Measurements from ENCODE around the gene LRRC37A.
A peak's percentile ranks its signal among the peaks of the same experiment; 100 is the strongest.
"Not testable (repeated sequence)": the region's sequence is repeated elsewhere in the genome, so short reads cannot be mapped to it uniquely, and the experiment has no call there.

DNA sequence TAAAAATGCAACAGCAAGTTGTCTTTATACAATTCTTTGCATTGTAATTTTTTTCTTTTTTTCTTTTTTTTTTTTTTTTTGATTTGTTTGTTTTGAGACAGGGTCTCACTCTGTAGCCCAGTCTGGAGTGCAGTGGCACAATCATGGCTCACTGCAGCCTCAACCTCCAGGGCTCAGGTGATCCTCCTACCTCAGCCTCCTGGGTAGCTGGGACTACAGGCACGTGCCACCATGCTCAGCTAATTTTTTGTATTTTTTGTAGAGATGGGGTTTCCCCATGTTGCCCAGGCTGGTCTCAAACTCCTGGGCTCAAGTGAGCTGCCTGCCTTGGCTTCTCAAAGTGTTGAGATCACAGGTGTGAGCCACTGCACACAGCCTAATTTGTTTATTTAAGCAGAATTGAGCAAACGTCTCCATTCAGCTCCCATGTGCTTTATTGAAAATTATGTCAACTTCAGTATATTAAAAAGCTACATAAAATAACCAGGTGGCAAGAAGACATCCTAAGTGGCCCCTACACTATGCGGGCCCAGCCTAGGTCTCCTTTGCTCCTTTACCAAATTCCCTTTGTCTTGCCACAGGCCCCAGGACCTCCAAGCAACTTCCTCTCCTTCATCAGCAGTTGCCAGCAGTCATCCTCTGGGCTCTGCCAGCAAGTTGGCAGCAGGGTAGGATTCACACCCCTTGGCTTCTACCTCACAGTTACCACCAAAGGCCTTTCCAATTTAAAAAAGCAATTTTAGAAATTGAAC lies 18.0 kb upstream of the LRRC37A start:
- TF ChIP-seq, protein P1, sequence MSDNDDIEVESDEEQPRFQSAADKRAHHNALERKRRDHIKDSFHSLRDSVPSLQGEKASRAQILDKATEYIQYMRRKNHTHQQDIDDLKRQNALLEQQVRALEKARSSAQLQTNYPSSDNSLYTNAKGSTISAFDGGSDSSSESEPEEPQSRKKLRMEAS (IDR thresholded peaks at IDR 0.05; ENCODE audit: low read depth, low read length) = not testable (repeated sequence)
- TF ChIP-seq, protein P2, sequence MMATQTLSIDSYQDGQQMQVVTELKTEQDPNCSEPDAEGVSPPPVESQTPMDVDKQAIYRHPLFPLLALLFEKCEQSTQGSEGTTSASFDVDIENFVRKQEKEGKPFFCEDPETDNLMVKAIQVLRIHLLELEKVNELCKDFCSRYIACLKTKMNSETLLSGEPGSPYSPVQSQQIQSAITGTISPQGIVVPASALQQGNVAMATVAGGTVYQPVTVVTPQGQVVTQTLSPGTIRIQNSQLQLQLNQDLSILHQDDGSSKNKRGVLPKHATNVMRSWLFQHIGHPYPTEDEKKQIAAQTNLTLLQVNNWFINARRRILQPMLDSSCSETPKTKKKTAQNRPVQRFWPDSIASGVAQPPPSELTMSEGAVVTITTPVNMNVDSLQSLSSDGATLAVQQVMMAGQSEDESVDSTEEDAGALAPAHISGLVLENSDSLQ (IDR thresholded peaks at IDR 0.05) = not testable (repeated sequence)
- TF ChIP-seq HDAC2 (IDR thresholded peaks at IDR 0.05); ZNF207 (IDR thresholded peaks at IDR 0.05; ENCODE audit: borderline replicate concordance); FOS (IDR thresholded peaks at IDR 0.05; ENCODE audit: borderline replicate concordance, extremely low read depth, insufficient read length); ESRRA (IDR thresholded peaks at IDR 0.05; ENCODE audit: low read length); MYC (IDR thresholded peaks at IDR 0.05; ENCODE audit: insufficient read depth, insufficient read length, insufficient replicate concordance, low read length, severe bottlenecking); POLR2A (IDR thresholded peaks at IDR 0.05; ENCODE audit: low read depth, low read length); BRCA1 (IDR thresholded peaks at IDR 0.05; ENCODE audit: low read depth, low read length); CBX3 (IDR thresholded peaks at IDR 0.05; ENCODE audit: borderline replicate concordance, low read depth): not testable (repeated sequence)
- TF ChIP-seq, protein P3, sequence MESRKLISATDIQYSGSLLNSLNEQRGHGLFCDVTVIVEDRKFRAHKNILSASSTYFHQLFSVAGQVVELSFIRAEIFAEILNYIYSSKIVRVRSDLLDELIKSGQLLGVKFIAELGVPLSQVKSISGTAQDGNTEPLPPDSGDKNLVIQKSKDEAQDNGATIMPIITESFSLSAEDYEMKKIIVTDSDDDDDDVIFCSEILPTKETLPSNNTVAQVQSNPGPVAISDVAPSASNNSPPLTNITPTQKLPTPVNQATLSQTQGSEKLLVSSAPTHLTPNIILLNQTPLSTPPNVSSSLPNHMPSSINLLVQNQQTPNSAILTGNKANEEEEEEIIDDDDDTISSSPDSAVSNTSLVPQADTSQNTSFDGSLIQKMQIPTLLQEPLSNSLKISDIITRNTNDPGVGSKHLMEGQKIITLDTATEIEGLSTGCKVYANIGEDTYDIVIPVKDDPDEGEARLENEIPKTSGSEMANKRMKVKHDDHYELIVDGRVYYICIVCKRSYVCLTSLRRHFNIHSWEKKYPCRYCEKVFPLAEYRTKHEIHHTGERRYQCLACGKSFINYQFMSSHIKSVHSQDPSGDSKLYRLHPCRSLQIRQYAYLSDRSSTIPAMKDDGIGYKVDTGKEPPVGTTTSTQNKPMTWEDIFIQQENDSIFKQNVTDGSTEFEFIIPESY (IDR thresholded peaks at IDR 0.05) = not testable (repeated sequence)
- TF ChIP-seq BHLHE40 (IDR thresholded peaks at IDR 0.05; ENCODE audit: borderline replicate concordance in 1 of 2, low read depth in 2 of 2, low read length in 1 of 2) = peak in 1 of 2 experiments; percentile 76; a peak in 2 of 4 replicates
- TF ChIP-seq, protein P4, sequence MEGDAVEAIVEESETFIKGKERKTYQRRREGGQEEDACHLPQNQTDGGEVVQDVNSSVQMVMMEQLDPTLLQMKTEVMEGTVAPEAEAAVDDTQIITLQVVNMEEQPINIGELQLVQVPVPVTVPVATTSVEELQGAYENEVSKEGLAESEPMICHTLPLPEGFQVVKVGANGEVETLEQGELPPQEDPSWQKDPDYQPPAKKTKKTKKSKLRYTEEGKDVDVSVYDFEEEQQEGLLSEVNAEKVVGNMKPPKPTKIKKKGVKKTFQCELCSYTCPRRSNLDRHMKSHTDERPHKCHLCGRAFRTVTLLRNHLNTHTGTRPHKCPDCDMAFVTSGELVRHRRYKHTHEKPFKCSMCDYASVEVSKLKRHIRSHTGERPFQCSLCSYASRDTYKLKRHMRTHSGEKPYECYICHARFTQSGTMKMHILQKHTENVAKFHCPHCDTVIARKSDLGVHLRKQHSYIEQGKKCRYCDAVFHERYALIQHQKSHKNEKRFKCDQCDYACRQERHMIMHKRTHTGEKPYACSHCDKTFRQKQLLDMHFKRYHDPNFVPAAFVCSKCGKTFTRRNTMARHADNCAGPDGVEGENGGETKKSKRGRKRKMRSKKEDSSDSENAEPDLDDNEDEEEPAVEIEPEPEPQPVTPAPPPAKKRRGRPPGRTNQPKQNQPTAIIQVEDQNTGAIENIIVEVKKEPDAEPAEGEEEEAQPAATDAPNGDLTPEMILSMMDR (IDR thresholded peaks at IDR 0.05 in 2 of 3, conservative IDR thresholded peaks at IDR 0.05 in 1 of 3; ENCODE audit: control insufficient read depth in 2 of 3, extremely low read depth in 1 of 3, insufficient read depth in 1 of 3, low read depth in 3 of 3, low read length in 3 of 3) = not testable (repeated sequence)

Measured in GM12878 (cell line).